ENCODE data around the gene TLE4. TPM values are rescaled to one million over a fixed set of nuclear protein-coding genes. Genes with fewer than 3 reads are reported as not detected.

TLE4 gene
- total RNA-seq, 4 donors from 2014 or later = 30.5 to 66.2 (median 46.4) TPM

- H3K4me3 ChIP-seq = no peak overlapping the region
- H3K27me3 ChIP-seq = no peaks in the 10 kb centered on the region
- no peak for TF ChIP-seq CTCF (IDR thresholded peaks at IDR 0.05)
- no peak for TF ChIP-seq EP300 (IDR thresholded peaks at IDR 0.05)
- ATAC-seq = no peak
- no peaks in the 10 kb centered on the region for H3K4me1 ChIP-seq
- peaks cover 0 to 4% (median 0%) of the 10 kb centered on the region in 3 donors for H3K9me3 ChIP-seq
- no peaks in the 10 kb centered on the region for H3K36me3 ChIP-seq
- 68 to 95% methylated on average over 3 to 5 of the region's 5 CpGs for WGBS, 2 donors (ENCODE audit: low coverage in 1 of 2)
- no peak overlapping the region for H3K27ac ChIP-seq
Observed at GRCh38 chr9:79555474-79556089, 16.2 kb upstream of the TLE4 start.

DNA sequence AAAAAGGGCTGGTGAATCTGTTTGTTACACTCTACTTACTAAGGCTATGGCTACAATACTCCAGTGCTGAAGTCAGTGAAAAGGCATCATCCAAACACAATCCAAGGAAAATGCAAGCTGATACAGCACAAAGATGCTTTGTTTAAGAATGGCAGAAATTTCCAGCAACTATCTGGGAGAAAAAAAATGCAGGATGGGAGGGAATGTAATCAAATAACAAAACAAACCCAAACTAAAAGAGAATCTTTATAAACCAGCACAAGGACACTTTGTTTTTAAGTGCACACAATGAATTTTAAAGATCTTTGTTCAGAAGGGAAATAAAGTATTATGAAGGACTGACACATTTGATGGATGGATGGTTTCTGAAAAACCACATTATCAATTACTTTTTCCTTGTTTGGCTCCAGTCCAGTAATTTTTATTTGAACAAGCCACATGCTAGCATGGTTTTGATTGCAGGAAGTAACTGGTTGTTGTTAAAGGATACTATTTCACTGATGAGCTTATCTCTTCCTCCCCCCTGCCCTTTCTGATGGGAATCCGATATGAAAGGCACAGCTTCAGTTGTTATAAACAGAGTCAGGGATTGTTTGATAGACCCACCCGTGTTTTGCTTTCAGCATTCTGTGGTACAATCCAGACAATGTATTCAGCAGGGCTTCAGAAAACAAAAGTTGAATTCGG is 12.1 kb upstream of the TLE4 start:
- no peaks in the 10 kb centered on the region for H3K9me3 ChIP-seq
- no peak overlapping the region for H3K27ac ChIP-seq
- no peak for TF ChIP-seq POLR2A (IDR thresholded peaks at IDR 0.05)
- no peak for TF ChIP-seq EP300 (IDR thresholded peaks at IDR 0.05)
- TF ChIP-seq CTCF (IDR thresholded peaks at IDR 0.05) = no peak
- TF ChIP-seq POLR2AphosphoS5 (IDR thresholded peaks at IDR 0.05) = no peak
- no peak for ATAC-seq
- H3K4me3 ChIP-seq = no peak overlapping the region
- H3K36me3 ChIP-seq = no peaks in the 10 kb centered on the region
- H3K4me1 ChIP-seq = no peaks in the 10 kb centered on the region
- peaks cover under 1% of the 10 kb centered on the region for H3K27me3 ChIP-seq
- 46 to 64% methylated on average over 2 to 3 of the region's 3 CpGs for WGBS, 2 donors (ENCODE audit: low coverage in 1 of 2)

- H3K4me3 ChIP-seq = no peak overlapping the region
- ATAC-seq = no peak
- no peaks in the 10 kb centered on the region for H3K4me1 ChIP-seq
- no peak overlapping the region for H3K27ac ChIP-seq
- H3K27me3 ChIP-seq = peaks cover 13% of the 10 kb centered on the region
- H3K36me3 ChIP-seq = no peaks in the 10 kb centered on the region
- TF ChIP-seq CTCF (IDR thresholded peaks at IDR 0.05) (no peak), POLR2AphosphoS5 (IDR thresholded peaks at IDR 0.05) (no peak)
- H3K9me3 ChIP-seq = peaks cover 0 to 5% (median 0%) of the 10 kb centered on the region in 3 donors
- WGBS, 2 donors (ENCODE audit: low coverage in 1 of 2) = 67 to 91% methylated on average over 2 to 5 of the region's 5 CpGs
Observed at GRCh38 chr9:79562749-79563386, 8.9 kb upstream of the TLE4 start.

DNA sequence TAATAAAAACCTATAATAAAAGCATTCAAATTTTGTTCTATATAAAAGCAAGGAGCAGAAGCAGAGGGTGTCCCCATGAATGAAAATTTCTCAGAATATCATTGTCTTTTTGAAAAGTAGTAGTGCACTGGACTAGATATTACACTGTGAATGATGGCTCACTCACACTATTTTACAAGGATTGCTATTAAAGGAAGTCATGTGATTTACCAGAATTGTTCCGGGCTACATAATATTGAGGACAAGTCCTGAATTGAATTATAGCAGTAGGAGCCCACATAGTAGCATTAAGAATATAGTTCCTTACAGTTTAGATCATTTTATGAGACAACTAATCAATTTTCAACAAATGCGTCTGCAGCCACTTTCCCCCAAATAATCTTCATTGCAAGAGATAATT is 7.7 kb upstream of the TLE4 start:
- no peak overlapping the region for H3K4me3 ChIP-seq
- no peak overlapping the region for H3K27ac ChIP-seq
- WGBS, 2 donors (ENCODE audit: low coverage in 1 of 2) = 67 to 82% methylated on average over 2 of the region's 2 CpGs
- no peak for ATAC-seq
- H3K4me1 ChIP-seq = no peaks in the 10 kb centered on the region
- H3K9me3 ChIP-seq = peaks cover 0 to 7% (median 0%) of the 10 kb centered on the region in 3 donors
- H3K27me3 ChIP-seq = peaks cover 13% of the 10 kb centered on the region
- H3K36me3 ChIP-seq = no peaks in the 10 kb centered on the region
- no peak for TF ChIP-seq CTCF (IDR thresholded peaks at IDR 0.05)
- no peak for TF ChIP-seq EP300 (IDR thresholded peaks at IDR 0.05)
- no peak for TF ChIP-seq POLR2A (IDR thresholded peaks at IDR 0.05)
- TF ChIP-seq POLR2AphosphoS5 (IDR thresholded peaks at IDR 0.05) = no peak
